Keratinocyte (primary cell): ENCODE measurements around the gene GRM4.

Source experiments
- CTCF ChIP-seq, 3 experiments: IDR thresholded peaks in 1 of 3; conservative IDR thresholded peaks in 1 of 3; optimal IDR thresholded peaks in 1 of 3; 2 replicates in 2 of 3; 3 replicates in 1 of 3; pipeline versions ENCODE3 to v1.5.1; 2011; ENCODE audit warnings: low read length in 3 of 3, mild to moderate bottlenecking in 3 of 3, moderate library complexity in 2 of 3, control low read depth in 1 of 3, inconsistent platforms in 1 of 3; ENCODE audit not compliant: insufficient read depth in 2 of 3; ENCODE audit errors: extremely low read depth in 1 of 3
- EZH2 ChIP-seq: IDR thresholded peaks from one replicate; pipeline ENCODE4 v1.6.1; 2012; ENCODE audit warnings: inconsistent platforms, mild to moderate bottlenecking, low read length, moderate library complexity

- TF ChIP-seq CTCF (optimal IDR thresholded peaks at IDR 0.05 in 1 of 3, IDR thresholded peaks at IDR 0.05 in 1 of 3, conservative IDR thresholded peaks at IDR 0.05 in 1 of 3; ENCODE audit: extremely low read depth in 1 of 3, insufficient read depth in 2 of 3, low read length in 3 of 3) (no peak), EZH2 (no peak)
Measured at GRCh38 chr6:34044945-34045595, 100.8 kb downstream of the GRM4 start.
